Stomach (tissue), 4 donors: Measurements from ENCODE around the gene MEA1.

Experiments used
- CTCF ChIP-seq, 7 experiments: fragments of 450-650 bp in 4 of 7; fragments of 200-600 bp in 3 of 7; sonication (generic) in 3 of 7; IDR thresholded peaks; one replicate each; pipeline ENCODE4 v1.5.1; 2016 to 2019; ENCODE audit warnings: antibody characterized with exemption in 7 of 7, control low read depth in 2 of 7, mild to moderate bottlenecking in 1 of 7
- EP300 ChIP-seq: sonication (generic); formaldehyde crosslinking; IDR thresholded peaks from one replicate; pipeline ENCODE4 v1.6.1; 2017; ENCODE audit warnings: antibody characterized with exemption
- POLR2A ChIP-seq, 4 donors: fragments of 450-650 bp; IDR thresholded peaks; one replicate each; pipeline ENCODE4 v1.6.1; 2016; ENCODE audit warnings: antibody characterized with exemption in 4 of 4, control low read depth in 2 of 4, mild to moderate bottlenecking in 1 of 4, moderate library complexity in 1 of 4
- POLR2AphosphoS5 ChIP-seq, 3 donors: sonication (generic); formaldehyde crosslinking; IDR thresholded peaks; one replicate each; pipeline ENCODE4 v1.6.1; 2016; ENCODE audit warnings: antibody characterized with exemption in 3 of 3

- no peak for TF ChIP-seq CTCF (IDR thresholded peaks at IDR 0.05)
- no peak for TF ChIP-seq POLR2A (IDR thresholded peaks at IDR 0.05)
- no peak for TF ChIP-seq POLR2AphosphoS5 (IDR thresholded peaks at IDR 0.05)
- TF ChIP-seq EP300, result no peak
Measured at GRCh38 chr6:43026365-43026764, 12.6 kb upstream of the MEA1 start.
